ENCODE measurements around the gene CHAF1B. TPM values are rescaled to one million over a fixed set of nuclear protein-coding genes. Genes with fewer than 3 reads are reported as not detected.

CHAF1B gene
- total RNA-seq, 3 donors from 2014 or later = 0.64 to 2.8 (median 1.6) TPM

GRCh38 chr21:36425286-36425685 is 40.1 kb downstream of the CHAF1B start:
- Histone ChIP-seq H3K9me3 (no peaks in the 10 kb centered on the region), H3K36me3 (no peaks in the 10 kb centered on the region), H3K4me3 (no peak overlapping the region), H3K27me3 (no peaks in the 10 kb centered on the region), H3K4me1 (no peaks in the 10 kb centered on the region), H3K27ac (no peak overlapping the region)
- DNase-seq (ENCODE audit: low spot score in 2 of 2) = no peak
- TF ChIP-seq CTCF (IDR thresholded peaks at IDR 0.05) (no peak), POLR2AphosphoS5 (IDR thresholded peaks at IDR 0.05) (no peak), POLR2A (IDR thresholded peaks at IDR 0.05) (no peak)
- intact Hi-C loops (cut with DNase I; ENCODE audit: low total_unique reads) = no loop called here

GRCh38 chr21:36427502-36427901 is 42.3 kb downstream of the CHAF1B start:
- H3K9me3 ChIP-seq = no peaks in the 10 kb centered on the region
- no peaks in the 10 kb centered on the region for H3K36me3 ChIP-seq
- no peak overlapping the region for H3K4me3 ChIP-seq
- H3K4me1 ChIP-seq = no peaks in the 10 kb centered on the region
- intact Hi-C loops (cut with DNase I; ENCODE audit: low total_unique reads) = no loop called here
- H3K27me3 ChIP-seq = no peaks in the 10 kb centered on the region
- H3K27ac ChIP-seq = no peak overlapping the region
- no peak for TF ChIP-seq POLR2AphosphoS5 (IDR thresholded peaks at IDR 0.05)
- TF ChIP-seq POLR2A (IDR thresholded peaks at IDR 0.05) = no peak
- no peak for TF ChIP-seq CTCF (IDR thresholded peaks at IDR 0.05)
- DNase-seq (ENCODE audit: low spot score in 2 of 2) = no peak

- Histone ChIP-seq H3K27ac (peak overlapping the region in 1 of 2 donors; percentile 57), H3K27me3 (no peaks in the 10 kb centered on the region), H3K9me3 (no peaks in the 10 kb centered on the region), H3K36me3 (no peaks in the 10 kb centered on the region), H3K4me1 (no peaks in the 10 kb centered on the region), H3K4me3 (no peak overlapping the region)
- TF ChIP-seq POLR2AphosphoS5 (IDR thresholded peaks at IDR 0.05) (no peak), POLR2A (IDR thresholded peaks at IDR 0.05) (no peak), CTCF (IDR thresholded peaks at IDR 0.05) (no peak)
- DNase-seq (ENCODE audit: low spot score in 2 of 2) = no peak
- intact Hi-C loops (cut with DNase I; ENCODE audit: low total_unique reads) = no loop called here
Measured at GRCh38 chr21:36428761-36429432, 43.7 kb downstream of the CHAF1B start.

- Histone ChIP-seq H3K4me1 (no peaks in the 10 kb centered on the region), H3K27ac (peak overlapping the region; percentile 52 to 57), H3K27me3 (no peaks in the 10 kb centered on the region), H3K9me3 (no peaks in the 10 kb centered on the region), H3K4me3 (peak overlapping the region; percentile 10 to 48 (median 36)), H3K36me3 (no peaks in the 10 kb centered on the region)
- no peak for TF ChIP-seq POLR2A (IDR thresholded peaks at IDR 0.05)
- TF ChIP-seq POLR2AphosphoS5 (IDR thresholded peaks at IDR 0.05) = peak; percentile 15 to 70 (median 44)
- TF ChIP-seq CTCF (IDR thresholded peaks at IDR 0.05) = no peak
- DNase-seq (ENCODE audit: low spot score in 2 of 2) = peak in 1 of 2 donors; percentile 26
- intact Hi-C loops (cut with DNase I; ENCODE audit: low total_unique reads) = no loop called here
Measured at GRCh38 chr21:36429947-36430546, 44.9 kb downstream of the CHAF1B start.

GRCh38 chr21:36430841-36431240 is 45.6 kb downstream of the CHAF1B start:
- peak overlapping the region in 1 of 2 donors; percentile 17 for H3K27ac ChIP-seq
- intact Hi-C loops (cut with DNase I; ENCODE audit: low total_unique reads) = no loop called here
- H3K9me3 ChIP-seq = no peaks in the 10 kb centered on the region
- peak overlapping the region in 1 of 3 donors; percentile 36 for H3K4me3 ChIP-seq
- no peaks in the 10 kb centered on the region for H3K27me3 ChIP-seq
- TF ChIP-seq POLR2A (IDR thresholded peaks at IDR 0.05) = no peak
- no peak for TF ChIP-seq CTCF (IDR thresholded peaks at IDR 0.05)
- no peak for TF ChIP-seq POLR2AphosphoS5 (IDR thresholded peaks at IDR 0.05)
- no peaks in the 10 kb centered on the region for H3K4me1 ChIP-seq
- no peak for DNase-seq (ENCODE audit: low spot score in 2 of 2)
- H3K36me3 ChIP-seq = no peaks in the 10 kb centered on the region
